Uterus (tissue), 4 donors: ENCODE measurements around the gene ZNF397. TPM values are rescaled to one million over a fixed set of nuclear protein-coding genes. Genes with fewer than 3 reads are reported as not detected.

Experiments used
- DNase-seq, 2 donors: peaks; one replicate each; pipeline ENCODE4 v3.0.0-alpha.2; 2019 to 2020
- H3K27ac ChIP-seq, 2 donors: fragments of 200-600 bp; sonication (generic); 1 replicate in 1 of 2; 2 replicates in 1 of 2; pipeline ENCODE4 v1.5.1; 2016 to 2018
- H3K27me3 ChIP-seq, 2 donors: fragments of 200-600 bp; sonication (generic); one replicate each; pipeline ENCODE4 v1.5.1; 2018 to 2019; ENCODE audit warnings: control low read depth in 1 of 2
- H3K36me3 ChIP-seq, 2 donors: fragments of 200-600 bp; sonication (generic); one replicate each; pipeline ENCODE4 v1.5.1; 2019; ENCODE audit warnings: control low read depth in 1 of 2
- H3K4me1 ChIP-seq, 2 donors: fragments of 200-600 bp; sonication (generic); one replicate each; pipeline ENCODE4 v1.5.1; 2018 to 2019; ENCODE audit warnings: control low read depth in 1 of 2
- H3K4me3 ChIP-seq, 2 donors: fragments of 200-600 bp; sonication (generic); 1 replicate in 1 of 2; 2 replicates in 1 of 2; pipeline ENCODE4 v1.5.1; 2018 to 2019; ENCODE audit warnings: mild to moderate bottlenecking in 1 of 2
- H3K9me3 ChIP-seq, 2 donors: fragments of 200-600 bp; sonication (generic); one replicate each; pipeline ENCODE4 v1.5.1; 2019; ENCODE audit warnings: control low read depth in 1 of 2
- POLR2A ChIP-seq, 2 donors: fragments of 450-650 bp; IDR thresholded peaks; one replicate each; pipeline ENCODE4 v1.6.1; 2016; ENCODE audit warnings: antibody characterized with exemption in 2 of 2, mild to moderate bottlenecking in 1 of 2, moderate library complexity in 1 of 2
- intact Hi-C: fragments of 100-400 bp; cut with DNase I; formaldehyde crosslinking; loops from one replicate; pipeline ENCODE4 v1.15.1; 2023; ENCODE audit warnings: low total_unique reads
- total RNA-seq, 4 donors: library from RNA; depleted of rRNA in 3 of 4; stranded (reverse); fragments of >200 nt in 3 of 4; gene quantifications; one replicate each; pipeline versions ENCODE4 v1.1.0 to v1.2.4, GENCODE V29; 2014 to 2023
- TF ChIP-seq, protein P1 (sequence below), 4 experiments: fragments of 200-600 bp in 2 of 4; fragments of 450-650 bp in 2 of 4; sonication (generic) in 2 of 4; IDR thresholded peaks; one replicate each; pipeline ENCODE4 v1.5.1; 2016 to 2019; ENCODE audit warnings: antibody characterized with exemption in 4 of 4, mild to moderate bottlenecking in 2 of 4, moderate library complexity in 1 of 4
- donor health status: DM: yes; HTN: yes; CAD: no.

Gene ZNF397
- total RNA-seq, 4 donors from 2014 or later, result 6.1 to 69.5 (median 31.7) TPM

GRCh38 chr18:35220424-35220823 is 20.4 kb upstream of the ZNF397 start:
- intact Hi-C loops, result no loop called here
- no peak for TF ChIP-seq POLR2A (IDR thresholded peaks at IDR 0.05)
- TF ChIP-seq, protein P1, sequence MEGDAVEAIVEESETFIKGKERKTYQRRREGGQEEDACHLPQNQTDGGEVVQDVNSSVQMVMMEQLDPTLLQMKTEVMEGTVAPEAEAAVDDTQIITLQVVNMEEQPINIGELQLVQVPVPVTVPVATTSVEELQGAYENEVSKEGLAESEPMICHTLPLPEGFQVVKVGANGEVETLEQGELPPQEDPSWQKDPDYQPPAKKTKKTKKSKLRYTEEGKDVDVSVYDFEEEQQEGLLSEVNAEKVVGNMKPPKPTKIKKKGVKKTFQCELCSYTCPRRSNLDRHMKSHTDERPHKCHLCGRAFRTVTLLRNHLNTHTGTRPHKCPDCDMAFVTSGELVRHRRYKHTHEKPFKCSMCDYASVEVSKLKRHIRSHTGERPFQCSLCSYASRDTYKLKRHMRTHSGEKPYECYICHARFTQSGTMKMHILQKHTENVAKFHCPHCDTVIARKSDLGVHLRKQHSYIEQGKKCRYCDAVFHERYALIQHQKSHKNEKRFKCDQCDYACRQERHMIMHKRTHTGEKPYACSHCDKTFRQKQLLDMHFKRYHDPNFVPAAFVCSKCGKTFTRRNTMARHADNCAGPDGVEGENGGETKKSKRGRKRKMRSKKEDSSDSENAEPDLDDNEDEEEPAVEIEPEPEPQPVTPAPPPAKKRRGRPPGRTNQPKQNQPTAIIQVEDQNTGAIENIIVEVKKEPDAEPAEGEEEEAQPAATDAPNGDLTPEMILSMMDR (IDR thresholded peaks at IDR 0.05), result no peak
- H3K4me1 ChIP-seq, result no peaks in the 10 kb centered on the region
- no peak for DNase-seq
- no peak overlapping the region for H3K4me3 ChIP-seq
- H3K27ac ChIP-seq, result no peak overlapping the region
- H3K27me3 ChIP-seq, result no peaks in the 10 kb centered on the region
- H3K9me3 ChIP-seq, result no peaks in the 10 kb centered on the region
- no peaks in the 10 kb centered on the region for H3K36me3 ChIP-seq

DNA sequence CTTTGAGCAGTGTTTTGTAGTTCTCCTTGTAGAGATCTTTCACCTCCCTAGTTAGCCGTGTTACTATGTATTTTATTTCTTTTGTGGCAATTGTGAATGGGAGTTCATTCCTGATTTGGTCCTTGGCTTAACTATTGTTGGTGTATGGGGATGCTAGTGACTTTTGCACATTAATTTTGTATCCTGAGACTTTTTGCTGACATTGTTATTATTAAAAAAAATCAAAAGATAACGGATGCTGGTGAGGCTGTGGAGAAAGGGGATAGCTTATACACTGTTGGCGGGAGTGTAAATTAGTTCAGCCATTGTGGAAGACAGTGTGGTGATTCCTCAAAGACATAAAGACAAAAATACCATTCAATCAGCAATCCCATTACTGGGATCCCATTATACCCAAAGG is 17.0 kb upstream of the ZNF397 start:
- Histone ChIP-seq H3K4me1 (no peaks in the 10 kb centered on the region), H3K36me3 (no peaks in the 10 kb centered on the region), H3K4me3 (no peak overlapping the region), H3K27ac (no peak overlapping the region), H3K9me3 (no peaks in the 10 kb centered on the region), H3K27me3 (no peaks in the 10 kb centered on the region)
- TF ChIP-seq POLR2A (IDR thresholded peaks at IDR 0.05), result no peak
- TF ChIP-seq, protein P1 (IDR thresholded peaks at IDR 0.05), result no peak
- intact Hi-C loops, result no loop called here
- DNase-seq, result no peak

- no peaks in the 10 kb centered on the region for H3K36me3 ChIP-seq
- H3K27ac ChIP-seq, result no peak overlapping the region
- TF ChIP-seq POLR2A (IDR thresholded peaks at IDR 0.05), result no peak
- intact Hi-C loops, result no loop called here
- no peaks in the 10 kb centered on the region for H3K9me3 ChIP-seq
- H3K4me1 ChIP-seq, result no peaks in the 10 kb centered on the region
- no peak for DNase-seq
- H3K27me3 ChIP-seq, result no peaks in the 10 kb centered on the region
- no peak overlapping the region for H3K4me3 ChIP-seq
These were observed 13.6 kb upstream of the ZNF397 start for GRCh38 chr18:35227254-35227653.

DNA sequence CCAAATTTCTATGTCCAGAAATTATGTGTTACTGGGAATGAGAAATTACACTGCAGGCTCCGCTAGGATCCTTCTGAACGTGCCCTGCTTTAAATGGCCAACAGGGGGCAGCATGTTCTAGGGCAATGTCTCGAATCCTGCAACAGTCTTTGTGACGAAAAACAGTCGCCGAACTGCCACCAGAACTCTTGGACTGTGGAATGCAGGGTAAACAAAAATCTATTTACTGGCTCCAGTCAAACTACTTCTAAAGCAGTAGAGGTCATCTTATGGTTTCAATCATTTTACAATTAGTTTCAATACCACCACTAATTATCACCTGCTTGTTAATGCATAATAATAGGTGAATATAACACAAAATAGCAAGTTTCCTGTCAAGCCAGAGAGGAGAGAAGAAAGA is 9.8 kb upstream of the ZNF397 start:
- intact Hi-C loops, result no loop called here
- Histone ChIP-seq H3K27ac (no peak overlapping the region), H3K4me3 (no peak overlapping the region)

GRCh38 chr18:35236571-35237363 is 4.1 kb upstream of the ZNF397 start:
- TF ChIP-seq, protein P1 (IDR thresholded peaks at IDR 0.05), result no peak
- TF ChIP-seq POLR2A (IDR thresholded peaks at IDR 0.05), result no peak
- H3K4me3 ChIP-seq, result no peak overlapping the region
- H3K27me3 ChIP-seq, result no peaks in the 10 kb centered on the region
- intact Hi-C loops, result no loop called here
- peaks cover 0 to 4% of the 10 kb centered on the region in 2 donors for H3K4me1 ChIP-seq
- H3K36me3 ChIP-seq, result no peaks in the 10 kb centered on the region
- H3K27ac ChIP-seq, result no peak overlapping the region
- no peaks in the 10 kb centered on the region for H3K9me3 ChIP-seq
- no peak for DNase-seq

More for the DNA sequence above, 9.8 kb upstream of the ZNF397 start:
- Histone ChIP-seq H3K36me3 (no peaks in the 10 kb centered on the region), H3K4me1 (no peaks in the 10 kb centered on the region), H3K27me3 (no peaks in the 10 kb centered on the region), H3K9me3 (no peaks in the 10 kb centered on the region)
- peak; percentile 71 to 75 for DNase-seq
- TF ChIP-seq, protein P1 (IDR thresholded peaks at IDR 0.05), result peak; percentile 71 to 89 (median 78)
- no peak for TF ChIP-seq POLR2A (IDR thresholded peaks at IDR 0.05)
